ENCODE results near the gene PRR36.

Gene PRR36

DNA sequence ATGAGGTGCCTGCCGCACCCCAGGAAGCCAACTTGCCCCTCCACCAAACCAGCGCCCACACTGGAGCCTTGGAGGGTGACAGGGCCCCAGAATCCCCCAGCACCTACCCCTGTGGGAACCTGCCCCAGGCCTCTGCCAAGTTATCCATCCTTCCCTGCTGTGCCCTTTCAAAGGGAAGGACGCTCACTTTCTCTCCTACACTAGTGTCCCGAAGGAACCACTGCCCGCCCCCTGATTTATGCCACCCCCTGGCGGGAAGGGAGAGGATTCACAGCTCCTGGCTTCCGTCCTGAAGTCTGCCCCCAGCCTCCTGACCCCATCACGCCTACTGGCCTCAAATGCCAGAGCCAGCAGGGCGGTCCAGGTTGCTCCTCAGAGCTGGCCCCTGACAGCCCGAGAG lies 42.7 kb downstream of the PRR36 start:
- H3K18ac ChIP-seq (ENCODE audit: low read length) = no peak overlapping the region
- H3K4ac ChIP-seq (ENCODE audit: low read depth, low read length) = no peak overlapping the region
- H2AFZ ChIP-seq (ENCODE audit: insufficient read depth, low read length, poor library complexity) = no peak overlapping the region
- H3K36me3 ChIP-seq (ENCODE audit: control insufficient read depth in 1 of 2, insufficient read depth in 2 of 2, low read length in 2 of 2) = no peaks in the 10 kb centered on the region
- H3K23ac ChIP-seq (ENCODE audit: low read length) = no peak overlapping the region
- H4K12ac ChIP-seq (ENCODE audit: low read depth, low read length) = no peak overlapping the region
- H3K14ac ChIP-seq (ENCODE audit: low read length) = no peak overlapping the region
- DNase-seq = peak; percentile 76 to 94
- H2AK5ac ChIP-seq (ENCODE audit: low read length) = no peak overlapping the region
- no peak overlapping the region for H3K9ac ChIP-seq (ENCODE audit: low read length)
- no peak overlapping the region for H3K4me2 ChIP-seq (ENCODE audit: low read length)
- H3K27ac ChIP-seq (ENCODE audit: low read depth, low read length) = no peak overlapping the region
- H4K91ac ChIP-seq (ENCODE audit: low read depth, low read length) = no peak overlapping the region
- H3K79me2 ChIP-seq (ENCODE audit: control insufficient read depth, insufficient read depth, low read length, poor library complexity) = no peaks in the 10 kb centered on the region
- H3K9me3 ChIP-seq (ENCODE audit: insufficient read depth, low read depth, low read length) = peaks cover 2% of the 10 kb centered on the region
- peaks cover 8 to 9% of the 10 kb centered on the region in 2 experiments for H3K4me1 ChIP-seq (ENCODE audit: control insufficient read depth in 1 of 2, insufficient read depth in 2 of 2, low read length in 2 of 2)
- no peaks in the 10 kb centered on the region for H3K27me3 ChIP-seq (ENCODE audit: insufficient read depth, low read length)
- H2BK12ac ChIP-seq (ENCODE audit: low read length) = no peak overlapping the region
- no peak overlapping the region for H4K8ac ChIP-seq (ENCODE audit: low read depth, low read length)
- H2BK5ac ChIP-seq (ENCODE audit: low read depth, low read length, poor library complexity) = no peak overlapping the region
- no peaks in the 10 kb centered on the region for H3K79me1 ChIP-seq (ENCODE audit: low read length)
- no peak overlapping the region for H2BK120ac ChIP-seq (ENCODE audit: insufficient read depth, low read length, poor library complexity)
- H3K4me3 ChIP-seq (ENCODE audit: low read depth, low read length) = no peak overlapping the region
- WGBS (ENCODE audit: extremely low coverage, insufficient coverage, insufficient read length) = no CpG with 5 or more reads among the region's 10 CpGs

DNA sequence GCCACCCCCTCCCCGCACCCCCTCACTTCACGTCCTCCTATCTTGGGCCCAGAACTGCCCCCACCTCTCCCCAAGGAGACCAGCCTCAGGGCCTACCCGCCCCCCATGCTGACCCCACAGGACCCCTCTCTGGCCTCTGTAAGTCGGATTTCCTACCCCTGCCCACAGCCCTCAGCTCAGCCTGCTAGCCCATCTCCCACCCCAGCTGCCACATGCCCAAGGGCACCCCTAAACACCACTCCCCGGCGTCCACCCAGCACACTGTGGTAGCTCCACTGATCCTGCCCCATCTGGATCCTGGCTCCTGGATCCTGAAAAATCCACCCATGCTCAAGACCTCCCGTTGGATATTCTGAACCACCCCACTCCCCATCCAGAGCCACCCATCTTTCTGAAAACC lies 43.4 kb downstream of the PRR36 start:
- Histone ChIP-seq H4K91ac (ENCODE audit: low read depth, low read length) (no peak overlapping the region), H3K4me2 (ENCODE audit: low read length) (peak overlapping the region; percentile 71), H2BK12ac (ENCODE audit: low read length) (no peak overlapping the region), H3K27ac (ENCODE audit: low read depth, low read length) (no peak overlapping the region), H3K4ac (ENCODE audit: low read depth, low read length) (no peak overlapping the region), H3K18ac (ENCODE audit: low read length) (no peak overlapping the region), H3K9me3 (ENCODE audit: insufficient read depth, low read depth, low read length) (peaks cover 2% of the 10 kb centered on the region), H2BK5ac (ENCODE audit: low read depth, low read length, poor library complexity) (no peak overlapping the region), H3K79me2 (ENCODE audit: control insufficient read depth, insufficient read depth, low read length, poor library complexity) (no peaks in the 10 kb centered on the region), H2AFZ (ENCODE audit: insufficient read depth, low read length, poor library complexity) (no peak overlapping the region), H4K8ac (ENCODE audit: low read depth, low read length) (no peak overlapping the region), H2BK120ac (ENCODE audit: insufficient read depth, low read length, poor library complexity) (no peak overlapping the region), H3K14ac (ENCODE audit: low read length) (no peak overlapping the region), H3K4me1 (ENCODE audit: control insufficient read depth in 1 of 2, insufficient read depth in 2 of 2, low read length in 2 of 2) (peaks cover 8 to 9% of the 10 kb centered on the region in 2 experiments), H2AK5ac (ENCODE audit: low read length) (no peak overlapping the region), H3K4me3 (ENCODE audit: low read depth, low read length) (no peak overlapping the region), H4K12ac (ENCODE audit: low read depth, low read length) (no peak overlapping the region), H3K79me1 (ENCODE audit: low read length) (no peaks in the 10 kb centered on the region), H3K9ac (ENCODE audit: low read length) (no peak overlapping the region), H3K36me3 (ENCODE audit: control insufficient read depth in 1 of 2, insufficient read depth in 2 of 2, low read length in 2 of 2) (no peaks in the 10 kb centered on the region), H3K23ac (ENCODE audit: low read length) (no peak overlapping the region), H3K27me3 (ENCODE audit: insufficient read depth, low read length) (no peaks in the 10 kb centered on the region)
- whole genome bisulfite sequencing (ENCODE audit: extremely low coverage, insufficient coverage, insufficient read length) = no CpG with 5 or more reads among the region's 7 CpGs
- DNase-seq = no peak

DNA sequence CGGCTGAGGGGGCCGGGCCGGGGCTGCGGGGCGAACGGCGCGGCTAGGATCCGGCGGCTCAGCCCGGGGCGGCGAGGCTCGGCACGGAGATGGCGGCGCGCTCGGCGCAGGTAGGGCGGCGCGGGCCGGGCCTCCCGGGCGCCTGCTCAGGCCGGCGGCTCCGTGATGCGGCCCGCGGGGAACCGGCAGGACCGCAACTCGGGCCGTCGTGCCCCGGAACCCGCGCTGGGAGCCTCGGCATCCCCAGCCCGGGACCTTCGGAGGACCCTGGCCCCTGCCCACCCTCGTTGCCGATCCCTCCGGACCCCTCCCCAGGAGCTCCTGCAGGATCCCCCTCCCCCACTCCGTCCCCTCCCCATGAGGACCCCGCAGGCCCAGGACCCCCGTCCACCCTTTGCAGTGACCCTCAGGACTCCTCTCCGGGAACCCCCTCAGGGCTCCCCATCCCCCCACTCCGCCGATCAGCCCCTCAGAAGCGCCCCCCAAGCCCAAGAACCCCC lies 43.9 kb downstream of the PRR36 start:
- Histone ChIP-seq H4K12ac (ENCODE audit: low read depth, low read length) (no peak overlapping the region), H3K27me3 (ENCODE audit: insufficient read depth, low read length) (no peaks in the 10 kb centered on the region), H3K9me3 (ENCODE audit: insufficient read depth, low read depth, low read length) (peaks cover 2% of the 10 kb centered on the region), H2BK5ac (ENCODE audit: low read depth, low read length, poor library complexity) (no peak overlapping the region), H3K36me3 (ENCODE audit: control insufficient read depth in 1 of 2, insufficient read depth in 2 of 2, low read length in 2 of 2) (no peaks in the 10 kb centered on the region), H4K91ac (ENCODE audit: low read depth, low read length) (no peak overlapping the region), H3K4me3 (ENCODE audit: low read depth, low read length) (peak overlapping the region; percentile 83), H2AK5ac (ENCODE audit: low read length) (no peak overlapping the region), H3K23ac (ENCODE audit: low read length) (no peak overlapping the region), H3K14ac (ENCODE audit: low read length) (no peak overlapping the region), H3K4me2 (ENCODE audit: low read length) (peak overlapping the region; percentile 71), H2AFZ (ENCODE audit: insufficient read depth, low read length, poor library complexity) (no peak overlapping the region), H2BK120ac (ENCODE audit: insufficient read depth, low read length, poor library complexity) (no peak overlapping the region), H2BK12ac (ENCODE audit: low read length) (no peak overlapping the region), H3K27ac (ENCODE audit: low read depth, low read length) (no peak overlapping the region), H3K79me1 (ENCODE audit: low read length) (no peaks in the 10 kb centered on the region), H3K18ac (ENCODE audit: low read length) (no peak overlapping the region), H3K79me2 (ENCODE audit: control insufficient read depth, insufficient read depth, low read length, poor library complexity) (no peaks in the 10 kb centered on the region), H3K4me1 (ENCODE audit: control insufficient read depth in 1 of 2, insufficient read depth in 2 of 2, low read length in 2 of 2) (peaks cover 8 to 9% of the 10 kb centered on the region in 2 experiments), H3K4ac (ENCODE audit: low read depth, low read length) (no peak overlapping the region), H3K9ac (ENCODE audit: low read length) (peak overlapping the region; percentile 67), H4K8ac (ENCODE audit: low read depth, low read length) (no peak overlapping the region)
- no CpG with 5 or more reads among the region's 53 CpGs for WGBS (ENCODE audit: extremely low coverage, insufficient coverage, insufficient read length)
- DNase-seq = no peak

DNA sequence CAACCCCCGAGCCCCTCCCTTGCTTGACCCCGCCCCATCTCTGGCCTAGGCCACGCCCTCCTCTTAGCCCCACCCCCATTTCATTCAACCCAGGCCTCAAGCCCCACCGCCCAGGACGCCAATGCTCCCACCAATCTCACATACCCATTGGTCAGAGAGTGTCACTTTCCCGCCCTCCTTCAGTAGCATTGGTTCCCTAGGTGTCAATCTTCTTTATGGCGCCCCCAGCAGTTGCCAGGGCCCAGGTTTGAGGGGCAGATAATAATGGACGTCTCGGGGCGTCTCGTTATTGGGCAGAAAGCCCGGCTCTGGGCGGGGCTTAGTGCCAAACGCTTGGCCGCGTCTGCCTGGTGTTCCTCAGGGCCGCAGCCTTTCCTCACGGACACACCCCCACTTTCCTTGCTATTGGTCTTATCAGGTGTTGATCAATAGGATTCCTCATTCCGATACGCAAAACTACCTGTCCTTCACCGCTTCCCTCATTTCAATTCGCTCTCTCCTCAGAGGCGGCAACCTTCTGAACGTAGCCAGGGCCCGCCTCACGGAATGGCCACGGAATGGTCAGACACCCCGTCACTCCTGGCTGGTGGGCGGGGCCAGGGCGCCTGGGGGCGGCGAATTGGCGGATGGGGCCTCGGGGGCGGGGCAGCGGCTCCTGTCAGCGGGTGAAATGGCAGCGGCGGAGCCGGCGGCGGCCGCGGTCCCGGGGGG lies 44.5 kb downstream of the PRR36 start, which contains the start of gene EVI5L:
Gene EVI5L (plus strand): TSS at position 658 of the 711 bp plus-strand sequence. CDS start 16,325 bp downstream, outside the sequence.
- Histone ChIP-seq H3K9me3 (ENCODE audit: insufficient read depth, low read depth, low read length) (peaks cover 2% of the 10 kb centered on the region), H3K18ac (ENCODE audit: low read length) (no peak within 1 kb of the TSS), H3K4me3 (ENCODE audit: low read depth, low read length) (peak within 1 kb of the TSS; percentile 83), H4K91ac (ENCODE audit: low read depth, low read length) (no peak within 1 kb of the TSS), H2BK5ac (ENCODE audit: low read depth, low read length, poor library complexity) (no peak within 1 kb of the TSS), H3K23ac (ENCODE audit: low read length) (no peak within 1 kb of the TSS), H4K12ac (ENCODE audit: low read depth, low read length) (no peak within 1 kb of the TSS), H3K14ac (ENCODE audit: low read length) (no peak within 1 kb of the TSS), H3K4ac (ENCODE audit: low read depth, low read length) (no peak within 1 kb of the TSS), H3K79me1 (ENCODE audit: low read length) (no peaks in the 10 kb centered on the region), H3K27me3 (ENCODE audit: insufficient read depth, low read length) (no peaks in the 10 kb centered on the region), H3K4me1 (ENCODE audit: control insufficient read depth in 1 of 2, insufficient read depth in 2 of 2, low read length in 2 of 2) (peaks cover 8 to 9% of the 10 kb centered on the region in 2 experiments), H4K8ac (ENCODE audit: low read depth, low read length) (peak within 1 kb of the TSS; percentile 33), H3K36me3 (ENCODE audit: control insufficient read depth in 1 of 2, insufficient read depth in 2 of 2, low read length in 2 of 2) (no peaks in the 10 kb centered on the region), H3K4me2 (ENCODE audit: low read length) (peak within 1 kb of the TSS; percentile 71), H2BK120ac (ENCODE audit: insufficient read depth, low read length, poor library complexity) (no peak within 1 kb of the TSS), H3K79me2 (ENCODE audit: control insufficient read depth, insufficient read depth, low read length, poor library complexity) (no peaks in the 10 kb centered on the region), H2AFZ (ENCODE audit: insufficient read depth, low read length, poor library complexity) (peak within 1 kb of the TSS; percentile 38), H3K9ac (ENCODE audit: low read length) (peak within 1 kb of the TSS; percentile 67), H2BK12ac (ENCODE audit: low read length) (no peak within 1 kb of the TSS), H3K27ac (ENCODE audit: low read depth, low read length) (no peak within 1 kb of the TSS), H2AK5ac (ENCODE audit: low read length) (no peak within 1 kb of the TSS)
- DNase-seq = peak; percentile 100
- no CpG with 5 or more reads among the region's 45 CpGs for WGBS (ENCODE audit: extremely low coverage, insufficient coverage, insufficient read length)

Measured in trophoblast cell (in vitro differentiated cells and primary cell).